Measurements from ENCODE around the gene TSC1. TPM values are rescaled to one million over a fixed set of nuclear protein-coding genes. Genes with fewer than 3 reads are reported as not detected.
"Not testable (repeated sequence)": the region's sequence is repeated elsewhere in the genome, so short reads cannot be mapped to it uniquely, and the experiment has no call there.

Gene TSC1
- total RNA-seq, 1 donor from 2014 or later = 26.3 TPM

GRCh38 chr9:132975961-132976360 is 31.5 kb upstream of the TSC1 start:
- H3K4me3 ChIP-seq (ENCODE audit: low read depth, low read length) = no peak overlapping the region
- no peak for DNase-seq (ENCODE audit: low read depth)
- no peak for TF ChIP-seq CTCF (conservative IDR thresholded peaks at IDR 0.05; ENCODE audit: low read depth, low read length)

- DNase-seq (ENCODE audit: low read depth) = no peak
- no peak overlapping the region for H3K4me3 ChIP-seq (ENCODE audit: low read depth, low read length)
- TF ChIP-seq CTCF (conservative IDR thresholded peaks at IDR 0.05; ENCODE audit: low read depth, low read length) = no peak
These were observed 29.3 kb upstream of the TSC1 start for GRCh38 chr9:132973713-132974112.

GRCh38 chr9:132973166-132973565 is 28.8 kb upstream of the TSC1 start:
- no peak for TF ChIP-seq CTCF (conservative IDR thresholded peaks at IDR 0.05; ENCODE audit: low read depth, low read length)
- no peak for DNase-seq (ENCODE audit: low read depth)
- H3K4me3 ChIP-seq (ENCODE audit: low read depth, low read length) = no peak overlapping the region

GRCh38 chr9:132970324-132971062 is 26.1 kb upstream of the TSC1 start:
- no peak for DNase-seq (ENCODE audit: low read depth)
- no peak for TF ChIP-seq CTCF (conservative IDR thresholded peaks at IDR 0.05; ENCODE audit: low read depth, low read length)
- no peak overlapping the region for H3K4me3 ChIP-seq (ENCODE audit: low read depth, low read length)

GRCh38 chr9:132969783-132970182 is 25.4 kb upstream of the TSC1 start:
- DNase-seq (ENCODE audit: low read depth) = no peak
- no peak for TF ChIP-seq CTCF (conservative IDR thresholded peaks at IDR 0.05; ENCODE audit: low read depth, low read length)
- no peak overlapping the region for H3K4me3 ChIP-seq (ENCODE audit: low read depth, low read length)

GRCh38 chr9:132967908-132968307 is 23.5 kb upstream of the TSC1 start:
- not testable (repeated sequence) for H3K4me3 ChIP-seq (ENCODE audit: low read depth, low read length); DNase-seq (ENCODE audit: low read depth)

- no peak for DNase-seq (ENCODE audit: low read depth)
- H3K4me3 ChIP-seq (ENCODE audit: low read depth, low read length) = no peak overlapping the region
- no peak for TF ChIP-seq CTCF (conservative IDR thresholded peaks at IDR 0.05; ENCODE audit: low read depth, low read length)
These were observed 21.1 kb upstream of the TSC1 start for GRCh38 chr9:132965478-132965877.

All from epithelial cell of proximal tubule (primary cell).